Endothelial cell of umbilical vein (primary cell): ENCODE data around the gene SLC16A6. TPM values are rescaled to one million over a fixed set of nuclear protein-coding genes. Genes with fewer than 3 reads are reported as not detected.

Source experiments
- BruUV-seq: library from RNA; stranded (reverse); fragments of 400-500 nt; replicated peaks from 2 replicates; lab custom pipeline; 2021; lab: Mats Ljungman, UMichigan
- CTCF ChIA-PET: fragments of 300-600, 350-600 bp; sonication (Branson Sonifier 250); formaldehyde crosslinking; loops from one replicate; lab custom pipeline; 2021; ENCODE audit warnings: antibody characterized with exemption, inconsistent platforms; lab: Charles Lee
- POLR2A ChIA-PET: fragments of 300-600, 350-600 bp; sonication (Branson Sonifier 250); formaldehyde crosslinking; loops from one replicate; lab custom pipeline; 2021; ENCODE audit warnings: antibody characterized with exemption, inconsistent platforms; lab: Charles Lee
- DNase-seq: peaks from one replicate; pipeline ENCODE4 v3.0.0-alpha.2; 2011; ENCODE audit warnings: low read depth, low spot score
- FAIRE-seq: peaks from 2 replicates; lab custom pipeline; 2011; peaks lifted over from hg19 to GRCh38; lab: Jason Lieb, UNC
- H2AFZ ChIP-seq: 2 replicates; pipeline ENCODE4 v1.6.0; 2012; ENCODE audit warnings: low read depth, low read length, control low read depth, inconsistent platforms
- H3K27ac ChIP-seq: 2 replicates; pipeline ENCODE4 v1.5.1; 2011; ENCODE audit warnings: low read depth, mild to moderate bottlenecking, control low read depth, low read length, moderate library complexity; ENCODE audit not compliant: insufficient read depth
- H3K27me3 ChIP-seq, 2 experiments: 2 replicates each; pipeline versions ENCODE4 v1.6.0 to v1.6.1; 2011; ENCODE audit warnings: low read length in 2 of 2, mixed read lengths in 1 of 2; ENCODE audit not compliant: control insufficient read depth in 2 of 2, insufficient read depth in 2 of 2
- H3K36me3 ChIP-seq, 2 experiments: 2 replicates in 1 of 2; 3 replicates in 1 of 2; pipeline ENCODE4 v1.5.1; 2011; ENCODE audit warnings: low read length in 2 of 2, mild to moderate bottlenecking in 1 of 2, moderate library complexity in 1 of 2; ENCODE audit not compliant: control insufficient read depth in 2 of 2, insufficient read depth in 2 of 2; ENCODE audit errors: extremely low read depth in 1 of 2
- H3K4me1 ChIP-seq: 3 replicates; pipeline ENCODE4 v1.5.1; 2011; ENCODE audit warnings: mild to moderate bottlenecking, low read length; ENCODE audit not compliant: control insufficient read depth, insufficient read depth; ENCODE audit errors: extremely low read depth
- H3K4me2 ChIP-seq: 2 replicates; pipeline ENCODE4 v1.6.1; 2011; ENCODE audit warnings: low read length, control low read depth, mixed read lengths; ENCODE audit not compliant: insufficient read depth
- H3K4me3 ChIP-seq, 3 experiments: fragments of 200-600 bp in 1 of 3; sonication (generic), shearing (Covaris generic) in 1 of 3; replicated peaks in 1 of 3; 2 replicates each; pipeline ENCODE4 v1.5.1; 2011 to 2016; ENCODE audit warnings: control low read depth in 3 of 3, low read length in 3 of 3, mild to moderate bottlenecking in 2 of 3, inconsistent platforms in 1 of 3, low read depth in 1 of 3, moderate library complexity in 1 of 3; ENCODE audit not compliant: insufficient read depth in 1 of 3
- H3K79me2 ChIP-seq: 2 replicates; pipeline ENCODE4 v1.6.0; 2012; ENCODE audit warnings: low read length, inconsistent platforms; ENCODE audit not compliant: control insufficient read depth, insufficient read depth
- H3K9ac ChIP-seq: replicated peaks from 2 replicates; pipeline ENCODE3; 2011; ENCODE audit warnings: low read length, control low read depth; ENCODE audit not compliant: insufficient read depth; ENCODE audit errors: extremely low read depth
- H3K9me1 ChIP-seq: replicated peaks from 3 replicates; pipeline ENCODE4 v1.6.0; 2011; ENCODE audit warnings: mild to moderate bottlenecking, low read length; ENCODE audit not compliant: control insufficient read depth, insufficient read depth; ENCODE audit errors: extremely low read depth
- H3K9me3 ChIP-seq: replicated peaks from 2 replicates; pipeline ENCODE4 v1.5.1; 2012; ENCODE audit warnings: low read length, inconsistent platforms; ENCODE audit not compliant: control insufficient read depth, insufficient read depth
- H4K20me1 ChIP-seq: replicated peaks from 2 replicates; pipeline ENCODE3; 2011; ENCODE audit warnings: mild to moderate bottlenecking, low read length; ENCODE audit not compliant: control insufficient read depth, insufficient read depth; ENCODE audit errors: extremely low read depth
- EZH2 ChIP-seq: IDR thresholded peaks from 2 replicates; pipeline ENCODE4 v1.6.1; 2012; ENCODE audit warnings: borderline replicate concordance, low read depth, mild to moderate bottlenecking, moderate library complexity, low read length, inconsistent platforms; ENCODE audit not compliant: severe bottlenecking
- FOS ChIP-seq: IDR thresholded peaks from 2 replicates; pipeline ENCODE4 v1.6.1; 2011; ENCODE audit warnings: mild to moderate bottlenecking, low read length, moderate library complexity, borderline replicate concordance; ENCODE audit not compliant: insufficient read depth
- GATA2 ChIP-seq: IDR thresholded peaks from 2 replicates; pipeline ENCODE4 v1.7.0; 2011; ENCODE audit warnings: low read depth, mild to moderate bottlenecking, moderate library complexity, mixed read lengths, low read length; ENCODE audit not compliant: insufficient read length, insufficient read depth
- JUN ChIP-seq: IDR thresholded peaks from 2 replicates; pipeline ENCODE4 v1.6.1; 2011; ENCODE audit warnings: borderline replicate concordance, low read depth; ENCODE audit not compliant: insufficient read length, insufficient read depth
- MYC ChIP-seq: IDR thresholded peaks from one replicate; pipeline ENCODE4 v1.6.1; 2011; ENCODE audit warnings: mild to moderate bottlenecking, low read depth, low read length
- POLR2A ChIP-seq: IDR thresholded peaks from 2 replicates; pipeline ENCODE4 v1.6.1; 2012; ENCODE audit warnings: low read depth, mild to moderate bottlenecking, control low read depth, low read length
- POLR2AphosphoS5 ChIP-seq: IDR thresholded peaks from 2 replicates; pipeline ENCODE4 v1.6.1; 2012; ENCODE audit warnings: low read depth, mild to moderate bottlenecking, control low read depth, low read length, moderate library complexity; ENCODE audit not compliant: insufficient read depth
- dilution Hi-C: fragments of 300-500 bp; cut with MboI; formaldehyde crosslinking; loops from one replicate; pipeline ENCODE4 v1.15.0; 2019; ENCODE audit warnings: low sequenced_read_pairs; ENCODE audit not compliant: extremely low pct_ligation_motif_present
- intact Hi-C: fragments of 100-400 bp; cut with micrococcal nuclease; formaldehyde crosslinking; loops from one replicate; pipeline ENCODE4 v1.10.0; 2022
- polyA plus RNA-seq, 4 experiments: library from polyadenylated mRNA; depleted of rRNA in 3 of 4; stranded (reverse) in 3 of 4; unstranded in 1 of 4; fragments of >200 nt; gene quantifications; 2 replicates each; pipeline versions ENCODE4 v1.2.1 to v1.2.3, GENCODE V29; 2011 to 2012; ENCODE audit warnings: missing spikeins in 1 of 4
- total RNA-seq: library from RNA; stranded (reverse); gene quantifications from 2 replicates; pipeline ENCODE4 v1.2.3, GENCODE V29; 2021
- TF ChIP-seq, protein P1 (sequence below): IDR thresholded peaks from 2 replicates; pipeline ENCODE4 v1.6.1; 2011; ENCODE audit not compliant: insufficient read depth, insufficient read length
- TF ChIP-seq, protein P2 (sequence below), 2 donors: IDR thresholded peaks; 1 replicate in 1 of 2; 2 replicates in 1 of 2; pipeline ENCODE4 v1.5.1; 2011; ENCODE audit warnings: low read length in 2 of 2, mild to moderate bottlenecking in 2 of 2, moderate library complexity in 2 of 2, control low read depth in 1 of 2, inconsistent platforms in 1 of 2, low read depth in 1 of 2; ENCODE audit not compliant: insufficient read depth in 1 of 2; ENCODE audit errors: extremely low read depth in 1 of 2

Gene SLC16A6
- total and polyA plus RNA-seq, 2 donors (not counting 3 experiments of a cell fraction or from before 2014, with no cell fraction given), result 0.65 to 0.91 TPM

DNA sequence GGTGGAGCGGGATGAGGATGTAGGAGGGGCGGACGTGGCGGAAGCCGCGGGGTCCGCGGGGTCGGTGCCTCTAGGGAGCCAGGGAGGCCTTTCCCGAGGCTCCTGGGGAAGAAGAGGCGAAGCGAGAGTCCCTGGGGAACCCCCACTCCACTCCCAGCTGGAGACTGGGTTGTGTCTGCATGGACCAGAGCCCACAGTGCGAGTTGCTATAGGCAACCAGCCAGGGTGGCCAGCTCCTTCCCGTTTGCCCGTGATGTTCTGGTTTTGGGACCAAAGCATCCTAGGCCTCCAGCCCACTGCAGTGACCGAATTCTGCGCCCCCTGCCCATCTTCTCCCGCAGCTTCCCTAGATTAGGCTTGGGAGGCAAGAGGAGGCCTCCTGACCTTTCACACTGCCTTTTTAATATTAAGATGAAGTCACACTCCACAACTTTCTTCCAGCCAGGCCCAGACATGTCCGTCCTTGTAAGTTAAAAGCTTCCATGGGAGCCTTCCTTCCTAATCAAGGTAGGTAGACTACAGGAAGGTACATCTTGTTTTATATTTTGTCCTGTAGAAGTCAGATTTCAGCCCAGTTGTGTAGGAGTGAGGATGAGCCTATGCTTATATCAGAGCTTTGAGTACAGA lies 42.6 kb downstream of the SLC16A6 start:
- CTCF ChIA-PET, result interaction anchor here (0.9 to 2.5 kb wide), 12 partner anchors 10 to 213 kb away, joined by 3 to 12 read pairs (median 4); partner anchors contain the start of gene WIPI1

More for the DNA sequence above, 42.6 kb downstream of the SLC16A6 start:
- H4K20me1 ChIP-seq, result no peaks in the 10 kb centered on the region
- no peaks in the 10 kb centered on the region for H3K9me3 ChIP-seq
- H3K4me3 ChIP-seq, result peak overlapping the region; percentile 0 to 63 (median 25)
- no peaks in the 10 kb centered on the region for H3K27me3 ChIP-seq
- H3K9me1 ChIP-seq, result no peaks in the 10 kb centered on the region
- H2AFZ ChIP-seq, result peak overlapping the region; percentile 2
- H3K4me1 ChIP-seq, result peaks cover 8% of the 10 kb centered on the region
- peak overlapping the region; percentile 44 for H3K27ac ChIP-seq
- dilution Hi-C loops (no loop called here), intact Hi-C loops (loop anchor here (5.0 kb wide), 1 partner anchor 209 kb away; the partner anchor contains the start of gene WIPI1)
- TF ChIP-seq EZH2 (no peak), MYC (no peak), JUN (no peak), POLR2AphosphoS5 (no peak), POLR2A (no peak), FOS (no peak), GATA2 (no peak)
- TF ChIP-seq, protein P1, sequence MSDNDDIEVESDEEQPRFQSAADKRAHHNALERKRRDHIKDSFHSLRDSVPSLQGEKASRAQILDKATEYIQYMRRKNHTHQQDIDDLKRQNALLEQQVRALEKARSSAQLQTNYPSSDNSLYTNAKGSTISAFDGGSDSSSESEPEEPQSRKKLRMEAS, result no peak
- TF ChIP-seq, protein P2, sequence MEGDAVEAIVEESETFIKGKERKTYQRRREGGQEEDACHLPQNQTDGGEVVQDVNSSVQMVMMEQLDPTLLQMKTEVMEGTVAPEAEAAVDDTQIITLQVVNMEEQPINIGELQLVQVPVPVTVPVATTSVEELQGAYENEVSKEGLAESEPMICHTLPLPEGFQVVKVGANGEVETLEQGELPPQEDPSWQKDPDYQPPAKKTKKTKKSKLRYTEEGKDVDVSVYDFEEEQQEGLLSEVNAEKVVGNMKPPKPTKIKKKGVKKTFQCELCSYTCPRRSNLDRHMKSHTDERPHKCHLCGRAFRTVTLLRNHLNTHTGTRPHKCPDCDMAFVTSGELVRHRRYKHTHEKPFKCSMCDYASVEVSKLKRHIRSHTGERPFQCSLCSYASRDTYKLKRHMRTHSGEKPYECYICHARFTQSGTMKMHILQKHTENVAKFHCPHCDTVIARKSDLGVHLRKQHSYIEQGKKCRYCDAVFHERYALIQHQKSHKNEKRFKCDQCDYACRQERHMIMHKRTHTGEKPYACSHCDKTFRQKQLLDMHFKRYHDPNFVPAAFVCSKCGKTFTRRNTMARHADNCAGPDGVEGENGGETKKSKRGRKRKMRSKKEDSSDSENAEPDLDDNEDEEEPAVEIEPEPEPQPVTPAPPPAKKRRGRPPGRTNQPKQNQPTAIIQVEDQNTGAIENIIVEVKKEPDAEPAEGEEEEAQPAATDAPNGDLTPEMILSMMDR (IDR thresholded peaks at IDR 0.05; ENCODE audit: extremely low read depth in 1 of 2, insufficient read depth in 1 of 2, low read depth in 1 of 2, low read length in 2 of 2), result no peak
- no peaks in the 10 kb centered on the region for H3K79me2 ChIP-seq
- H3K9ac ChIP-seq, result peak overlapping the region; percentile 80
- POLR2A ChIA-PET, result interaction anchor here (1.2 kb wide), 1 partner anchor 209 kb away, joined by 12 read pairs; the partner anchor contains the start of gene WIPI1
- peak overlapping the region; percentile 70 for H3K4me2 ChIP-seq
- DNase-seq (no peak), FAIRE-seq (no peak)
- peaks cover 0 to 2% of the 10 kb centered on the region in 2 experiments for H3K36me3 ChIP-seq
- BruUV-seq, result no TSS peak
